ENCODE measurements around the gene NOS1AP. TPM values are rescaled to one million over a fixed set of nuclear protein-coding genes. Genes with fewer than 3 reads are reported as not detected.

NOS1AP gene
- polyA plus RNA-seq, 1 of the 3 experiments (the other 2 are of a cell fraction), result 0.03 TPM

GRCh38 chr1:162252214-162252613, 182.7 kb downstream of the NOS1AP start:
- Histone ChIP-seq H3K4me2 (no peak overlapping the region), H3K4me3 (ENCODE audit: low read depth in 2 of 2, low read length in 1 of 2) (no peak overlapping the region), H3F3A (replicated peaks; ENCODE audit: insufficient read depth) (no peaks in the 10 kb centered on the region), H3K27ac (ENCODE audit: low read depth in 2 of 2, low read length in 1 of 2) (no peak overlapping the region), H3K9me3 (no peaks in the 10 kb centered on the region), H3K79me2 (ENCODE audit: insufficient read depth) (no peaks in the 10 kb centered on the region), H3K4me1 (ENCODE audit: control insufficient read depth in 1 of 2, insufficient read depth in 2 of 2, low read depth in 1 of 2, low read length in 1 of 2) (no peaks in the 10 kb centered on the region; a peak in 1 of 4 replicates), H3K9me2 (no peaks in the 10 kb centered on the region), H2AFZ (ENCODE audit: low read depth) (no peak overlapping the region), H3K36me3 (replicated peaks in 1 of 2; ENCODE audit: control insufficient read depth in 1 of 2, insufficient read depth in 2 of 2, low read length in 1 of 2) (no peaks in the 10 kb centered on the region), H3K27me3 (ENCODE audit: insufficient read depth) (no peaks in the 10 kb centered on the region), H3K9ac (no peak overlapping the region), H4K20me1 (ENCODE audit: insufficient read depth) (no peaks in the 10 kb centered on the region)
- DNase-seq, result no peak
- no peak for TF ChIP-seq ELF1 (IDR thresholded peaks at IDR 0.05)
- TF ChIP-seq SIN3A (IDR thresholded peaks at IDR 0.05; ENCODE audit: borderline replicate concordance, low read depth, low read length), result no peak
- no peak for TF ChIP-seq MAX (IDR thresholded peaks at IDR 0.05; ENCODE audit: low read depth)
- no peak for TF ChIP-seq REST (IDR thresholded peaks at IDR 0.05; ENCODE audit: low read depth, low read length)
- ChIA-PET CTCF (interaction anchor here (1.1 kb wide), 1 partner anchor 196 kb away, joined by 6 read pairs; no protein-coding TSS in a partner anchor), POLR2A (no interaction called here)
- 24% methylated on average over 2 of the region's 2 CpGs for WGBS (ENCODE audit: low lambda C conversion rate)

- no peaks in the 10 kb centered on the region for H3K79me2 ChIP-seq (ENCODE audit: insufficient read depth)
- no peaks in the 10 kb centered on the region for H3K27me3 ChIP-seq (ENCODE audit: insufficient read depth)
- ChIA-PET CTCF (no interaction called here), POLR2A (no interaction called here)
- H4K20me1 ChIP-seq (ENCODE audit: insufficient read depth), result no peaks in the 10 kb centered on the region
- 24% methylated on average over 3 of the region's 3 CpGs for WGBS (ENCODE audit: low lambda C conversion rate)
- no peaks in the 10 kb centered on the region for H3K9me3 ChIP-seq
- H2AFZ ChIP-seq (ENCODE audit: low read depth), result no peak overlapping the region
- H3K27ac ChIP-seq (ENCODE audit: low read depth in 2 of 2, low read length in 1 of 2), result no peak overlapping the region
- no peak for TF ChIP-seq EP300 (IDR thresholded peaks at IDR 0.05; ENCODE audit: borderline replicate concordance in 1 of 2, low read depth in 1 of 2, low read length in 1 of 2)
- TF ChIP-seq PBX3 (IDR thresholded peaks at IDR 0.05), result no peak
- no peak for TF ChIP-seq EZH2phosphoT487 (IDR thresholded peaks at IDR 0.05; ENCODE audit: borderline replicate concordance, low read depth)
- no peak for TF ChIP-seq FOSL2 (IDR thresholded peaks at IDR 0.05; ENCODE audit: borderline replicate concordance, low read depth)
- no peak for TF ChIP-seq TEAD4 (IDR thresholded peaks at IDR 0.05; ENCODE audit: borderline replicate concordance, insufficient read depth)
- no peaks in the 10 kb centered on the region for H3F3A ChIP-seq (replicated peaks; ENCODE audit: insufficient read depth)
- no peaks in the 10 kb centered on the region for H3K36me3 ChIP-seq (replicated peaks in 1 of 2; ENCODE audit: control insufficient read depth in 1 of 2, insufficient read depth in 2 of 2, low read length in 1 of 2)
- no peak for DNase-seq
- no peak overlapping the region for H3K9ac ChIP-seq
- H3K4me2 ChIP-seq, result no peak overlapping the region
- H3K4me3 ChIP-seq (ENCODE audit: low read depth in 2 of 2, low read length in 1 of 2), result no peak overlapping the region
- H3K4me1 ChIP-seq (ENCODE audit: control insufficient read depth in 1 of 2, insufficient read depth in 2 of 2, low read depth in 1 of 2, low read length in 1 of 2), result no peaks in the 10 kb centered on the region; a peak in 1 of 4 replicates
- no peaks in the 10 kb centered on the region for H3K9me2 ChIP-seq
These were observed 184.3 kb downstream of the NOS1AP start for GRCh38 chr1:162253790-162254189.

Measured in SK-N-SH (cell line).